GM23248 (cell line): ENCODE results near the gene SHROOM3. TPM values are rescaled to one million over a fixed set of nuclear protein-coding genes. Genes with fewer than 3 reads are reported as not detected.

Source experiments
- DNase-seq: peaks from one replicate; pipeline ENCODE4 v3.0.0-alpha.2; 2015
- H2AFZ ChIP-seq: fragments of 200-600 bp; sonication (generic); 2 replicates; pipeline ENCODE4 v1.6.1; 2016; ENCODE audit warnings: antibody characterized with exemption
- H3F3A ChIP-seq: fragments of 200-600 bp; sonication (generic); 2 replicates; pipeline ENCODE4 v1.6.1; 2016; ENCODE audit warnings: mild to moderate bottlenecking, antibody characterized with exemption, mixed run types; ENCODE audit not compliant: insufficient read depth
- H3K27ac ChIP-seq: fragments of 200-600 bp; sonication (generic); 2 replicates; pipeline ENCODE4 v1.5.1; 2016; ENCODE audit warnings: mild to moderate bottlenecking
- H3K27me3 ChIP-seq: fragments of 200-600 bp; sonication (generic); replicated peaks from 2 replicates; pipeline ENCODE4 v1.6.1; 2016; ENCODE audit warnings: mild to moderate bottlenecking; ENCODE audit not compliant: insufficient read depth
- H3K36me3 ChIP-seq: fragments of 200-600 bp; sonication (generic); 2 replicates; pipeline ENCODE4 v1.6.1; 2016; ENCODE audit warnings: low read depth, mild to moderate bottlenecking
- H3K4me1 ChIP-seq: fragments of 200-600 bp; sonication (generic); 2 replicates; pipeline ENCODE4 v1.6.1; 2016; ENCODE audit warnings: mild to moderate bottlenecking; ENCODE audit not compliant: insufficient read depth
- H3K4me2 ChIP-seq: fragments of 200-600 bp; sonication (generic); one replicate; pipeline ENCODE4 v1.6.1; 2016; ENCODE audit warnings: mild to moderate bottlenecking; ENCODE audit not compliant: unreplicated experiment
- H3K4me3 ChIP-seq: fragments of 200-600 bp; sonication (generic); 2 replicates; pipeline ENCODE4 v1.5.1; 2016; ENCODE audit warnings: mild to moderate bottlenecking
- H3K79me2 ChIP-seq: fragments of 200-600 bp; sonication (generic); 2 replicates; pipeline ENCODE4 v1.6.1; 2016; ENCODE audit warnings: mild to moderate bottlenecking; ENCODE audit not compliant: insufficient read depth
- H3K9ac ChIP-seq: fragments of 200-600 bp; sonication (generic); 2 replicates; pipeline ENCODE4 v1.6.1; 2016; ENCODE audit warnings: mild to moderate bottlenecking
- H3K9me2 ChIP-seq: fragments of 200-600 bp; sonication (generic); 2 replicates; pipeline ENCODE4 v1.6.1; 2016; ENCODE audit warnings: mixed run types, mild to moderate bottlenecking, moderate library complexity; ENCODE audit not compliant: insufficient read depth
- H3K9me3 ChIP-seq: fragments of 200-600 bp; sonication (generic); one replicate; pipeline ENCODE4 v1.6.1; 2017; ENCODE audit warnings: low read depth
- H4K20me1 ChIP-seq: fragments of 200-600 bp; sonication (generic); 2 replicates; pipeline ENCODE4 v1.6.0; 2016; ENCODE audit not compliant: insufficient read depth
- EZH2 ChIP-seq: fragments of 200-600 bp; sonication (generic); IDR thresholded peaks from 2 replicates; pipeline ENCODE4 v1.6.1; 2018; ENCODE audit warnings: antibody characterized with exemption, mild to moderate bottlenecking; ENCODE audit not compliant: insufficient read depth, poor library complexity, severe bottlenecking
- EZH2phosphoT487 ChIP-seq: fragments of 200-600 bp; sonication (generic); IDR thresholded peaks from 2 replicates; pipeline ENCODE4 v1.6.1; 2018; ENCODE audit warnings: antibody characterized with exemption, moderate library complexity, mild to moderate bottlenecking, low read depth; ENCODE audit not compliant: insufficient read depth
- WGBS, 2 experiments: methylation state at CpG; one replicate each; pipeline ENCODE4 v1.1.6; 2015 to 2017; ENCODE audit warnings: low lambda C conversion rate in 2 of 2, low coverage in 1 of 2; ENCODE audit errors: missing lambda C conversion rate in 2 of 2; 5-methylcytosine and 5-hydroxymethylcytosine counted together
- in situ Hi-C: fragments of 300-500 bp; cut with MboI; formaldehyde crosslinking; loops from 2 replicates; pipeline ENCODE4 v1.15.0; 2020
- polyA plus RNA-seq: library from polyadenylated mRNA; unstranded; fragments of >200 nt; fragmentation: Nextera tagmentation; extraction: Ambion mirVana; gene quantifications from 2 replicates; pipeline ENCODE4 v1.2.1, GENCODE V29; 2016
- total RNA-seq: library from RNA; depleted of rRNA; stranded (reverse); fragments of >200 nt; shearing (Covaris generic); gene quantifications from 2 replicates; pipeline ENCODE4 v1.2.3, GENCODE V29; 2014

Gene SHROOM3
- total and polyA plus RNA-seq, 2 experiments from 2014 or later: 9.7 to 44.6 TPM

DNA sequence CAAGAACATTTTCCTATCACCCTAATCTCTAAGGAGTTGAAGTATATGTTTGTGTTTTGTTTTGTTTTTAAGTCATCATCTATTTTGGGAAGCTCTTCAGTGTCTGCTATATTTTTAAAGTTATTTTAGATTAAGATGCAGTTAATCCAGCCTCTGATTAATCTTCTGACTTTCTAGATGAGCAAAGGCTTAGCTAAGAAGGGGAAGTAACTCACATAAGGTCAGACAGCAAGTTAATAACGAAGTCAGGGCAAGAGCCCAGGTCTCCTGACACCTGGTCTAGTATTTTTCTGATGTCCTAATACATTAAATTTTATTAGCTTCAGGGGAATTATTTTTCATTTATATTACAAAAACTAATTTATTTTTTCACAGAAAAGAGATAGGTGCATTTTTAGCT, 294.4 kb downstream of the SHROOM3 start:
- peak overlapping the region; percentile 38 for H3K27ac ChIP-seq
- peaks cover 49% of the 10 kb centered on the region for H3K4me1 ChIP-seq
- peaks cover 54% of the 10 kb centered on the region for H3F3A ChIP-seq
- no peak overlapping the region for H2AFZ ChIP-seq
- no peaks in the 10 kb centered on the region for H4K20me1 ChIP-seq
- no peak overlapping the region for H3K4me3 ChIP-seq
- H3K9me3 ChIP-seq: no peaks in the 10 kb centered on the region
- 70 to 78% methylated on average over 1 of the region's 1 CpG for WGBS, 2 experiments
- H3K36me3 ChIP-seq: no peaks in the 10 kb centered on the region
- in situ Hi-C loops: no loop called here
- DNase-seq: no peak
- H3K27me3 ChIP-seq: no peaks in the 10 kb centered on the region
- no peaks in the 10 kb centered on the region for H3K9me2 ChIP-seq
- peak overlapping the region; percentile 11; the same call in 1 of the 2 replicates for H3K9ac ChIP-seq
- H3K4me2 ChIP-seq: peak overlapping the region; percentile 11
- peaks cover 42% of the 10 kb centered on the region for H3K79me2 ChIP-seq
- TF ChIP-seq EZH2 (no peak), EZH2phosphoT487 (no peak)

DNA sequence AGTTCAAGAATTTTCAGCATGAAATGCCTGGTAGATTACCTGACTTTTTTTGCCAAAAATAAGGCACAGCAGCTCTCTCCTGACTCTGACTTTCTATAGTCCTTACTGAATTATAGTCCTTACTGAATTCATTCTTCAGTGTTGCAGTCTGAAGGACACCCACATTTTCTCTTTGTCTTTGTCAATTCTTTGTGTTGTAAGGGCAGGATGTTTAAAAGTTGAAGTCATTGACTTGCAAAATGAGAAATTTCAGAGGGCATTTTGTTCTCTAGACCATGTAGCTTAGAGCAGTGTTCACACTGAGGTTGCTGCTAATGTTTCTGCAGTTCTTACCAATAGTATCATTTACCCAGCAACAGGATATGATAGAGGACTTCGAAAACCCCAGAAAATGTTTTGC, 295.0 kb downstream of the SHROOM3 start:
- H3K9ac ChIP-seq: peak overlapping the region; percentile 11; the same call in 1 of the 2 replicates
- H3K27ac ChIP-seq: peak overlapping the region; percentile 38
- no peaks in the 10 kb centered on the region for H3K27me3 ChIP-seq
- peak; percentile 58 for DNase-seq
- H3K9me2 ChIP-seq: no peaks in the 10 kb centered on the region
- H3K9me3 ChIP-seq: no peaks in the 10 kb centered on the region
- H3K36me3 ChIP-seq: no peaks in the 10 kb centered on the region
- no peaks in the 10 kb centered on the region for H4K20me1 ChIP-seq
- 89 to 96% methylated on average over 1 of the region's 1 CpG for WGBS, 2 experiments
- peak overlapping the region; percentile 11 for H3K4me2 ChIP-seq
- TF ChIP-seq EZH2phosphoT487: no peak
- TF ChIP-seq EZH2: no peak
- peaks cover 44% of the 10 kb centered on the region for H3K4me1 ChIP-seq
- in situ Hi-C loops: no loop called here
- peaks cover 48% of the 10 kb centered on the region for H3F3A ChIP-seq
- H2AFZ ChIP-seq: 0 out of 2 replicates have a peak overlapping the region, but pooled peaks have one; percentile 0
- no peak overlapping the region for H3K4me3 ChIP-seq
- peaks cover 42% of the 10 kb centered on the region for H3K79me2 ChIP-seq

DNA sequence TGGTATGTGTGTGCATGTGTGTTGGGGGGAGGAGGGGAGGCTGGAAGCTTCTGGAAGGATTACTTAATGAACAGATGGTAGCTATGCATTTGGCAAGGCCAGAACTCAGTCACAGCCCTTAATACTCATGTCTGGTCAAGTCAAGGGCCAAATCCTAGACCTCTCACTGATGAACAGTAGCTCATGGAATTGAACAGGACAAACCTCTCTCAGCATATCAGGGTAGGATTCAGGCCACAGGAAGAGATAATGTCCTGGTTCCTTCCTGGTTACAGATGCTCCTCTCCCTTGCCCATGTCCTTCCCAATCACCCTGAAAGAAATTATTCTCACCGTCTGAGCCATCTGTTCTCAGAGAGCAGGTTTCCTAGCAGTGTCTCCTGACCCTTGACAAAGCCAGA, 297.2 kb downstream of the SHROOM3 start:
- Histone ChIP-seq H3K4me2 (no peak overlapping the region), H3K4me3 (no peak overlapping the region), H3K27ac (no peak overlapping the region), H3K79me2 (peaks cover 41% of the 10 kb centered on the region), H3K9ac (no peak overlapping the region), H3K36me3 (no peaks in the 10 kb centered on the region), H3K27me3 (no peaks in the 10 kb centered on the region), H3K9me3 (no peaks in the 10 kb centered on the region), H4K20me1 (no peaks in the 10 kb centered on the region), H3F3A (peaks cover 40% of the 10 kb centered on the region), H2AFZ (no peak overlapping the region), H3K9me2 (no peaks in the 10 kb centered on the region), H3K4me1 (peaks cover 36% of the 10 kb centered on the region)
- 86 to 100% methylated on average over 1 of the region's 1 CpG for WGBS, 2 experiments
- in situ Hi-C loops: no loop called here
- TF ChIP-seq EZH2 (no peak), EZH2phosphoT487 (no peak)
- DNase-seq: no peak

DNA sequence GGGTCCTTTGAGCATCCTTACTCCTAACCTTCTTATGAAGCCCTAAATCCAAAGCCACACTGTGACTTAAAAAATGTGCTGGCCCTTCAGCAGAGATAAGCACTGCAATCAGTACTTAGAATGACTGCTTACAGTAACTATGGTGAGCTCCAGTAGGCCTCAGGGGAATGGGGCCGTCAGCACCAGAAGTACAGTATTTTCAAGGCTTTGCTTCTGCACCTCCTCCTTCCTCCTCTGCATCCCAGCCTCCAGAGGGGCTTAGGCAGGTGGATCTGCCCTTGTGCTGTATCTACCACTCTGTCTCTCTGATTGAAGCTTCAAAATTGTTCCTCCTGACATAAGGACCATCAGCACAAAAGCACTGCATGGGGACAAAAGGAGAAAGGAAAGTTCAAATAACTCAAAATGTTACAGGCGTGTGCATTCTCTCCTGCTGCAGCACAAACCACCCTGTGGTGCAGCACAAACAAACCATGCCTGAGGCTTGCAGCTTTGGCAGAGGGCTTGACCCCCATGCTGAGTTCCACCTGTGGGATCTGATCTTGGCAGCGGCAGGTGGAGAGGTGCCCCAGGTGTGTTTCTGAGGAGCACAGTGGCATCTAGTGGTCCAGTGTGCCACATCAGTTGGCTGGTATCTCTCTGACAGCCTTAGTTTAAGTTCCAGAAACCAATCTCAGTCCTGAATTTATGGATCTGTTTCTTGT, 298.2 kb downstream of the SHROOM3 start:
- H3F3A ChIP-seq: peaks cover 42% of the 10 kb centered on the region
- H3K4me3 ChIP-seq: no peak overlapping the region
- peaks cover 34% of the 10 kb centered on the region for H3K79me2 ChIP-seq
- H3K36me3 ChIP-seq: no peaks in the 10 kb centered on the region
- H3K9ac ChIP-seq: no peak overlapping the region
- no peak overlapping the region for H3K4me2 ChIP-seq
- 93 to 98% methylated on average over 3 of the region's 3 CpGs for WGBS, 2 experiments
- H3K4me1 ChIP-seq: peaks cover 43% of the 10 kb centered on the region
- no peaks in the 10 kb centered on the region for H3K9me3 ChIP-seq
- no peaks in the 10 kb centered on the region for H3K9me2 ChIP-seq
- DNase-seq: no peak
- no peak for TF ChIP-seq EZH2phosphoT487
- no peak for TF ChIP-seq EZH2
- no peak overlapping the region for H3K27ac ChIP-seq
- no peak overlapping the region for H2AFZ ChIP-seq
- no peaks in the 10 kb centered on the region for H3K27me3 ChIP-seq
- H4K20me1 ChIP-seq: no peaks in the 10 kb centered on the region
- in situ Hi-C loops: no loop called here
